Suprapubic skin (tissue), 4 donors: ENCODE measurements around the gene E2F4.

ENCODE experiments used
- POLR2A ChIP-seq, 2 donors: fragments of 450-650 bp; IDR thresholded peaks; one replicate each; pipeline ENCODE4 v1.6.1; 2017; ENCODE audit warnings: antibody characterized with exemption in 2 of 2, mild to moderate bottlenecking in 2 of 2, moderate library complexity in 2 of 2
- POLR2AphosphoS5 ChIP-seq, 3 donors: sonication (generic); formaldehyde crosslinking; IDR thresholded peaks; one replicate each; pipeline ENCODE4 v1.6.1; 2017; ENCODE audit warnings: antibody characterized with exemption in 3 of 3
- TF ChIP-seq, protein P1 (sequence below), 2 donors: fragments of 200-600 bp in 1 of 2; fragments of 450-650 bp in 1 of 2; sonication (generic) in 1 of 2; IDR thresholded peaks; one replicate each; pipeline ENCODE4 v1.5.1; 2016 to 2019; ENCODE audit warnings: antibody characterized with exemption in 2 of 2, mild to moderate bottlenecking in 1 of 2, moderate library complexity in 1 of 2

DNA sequence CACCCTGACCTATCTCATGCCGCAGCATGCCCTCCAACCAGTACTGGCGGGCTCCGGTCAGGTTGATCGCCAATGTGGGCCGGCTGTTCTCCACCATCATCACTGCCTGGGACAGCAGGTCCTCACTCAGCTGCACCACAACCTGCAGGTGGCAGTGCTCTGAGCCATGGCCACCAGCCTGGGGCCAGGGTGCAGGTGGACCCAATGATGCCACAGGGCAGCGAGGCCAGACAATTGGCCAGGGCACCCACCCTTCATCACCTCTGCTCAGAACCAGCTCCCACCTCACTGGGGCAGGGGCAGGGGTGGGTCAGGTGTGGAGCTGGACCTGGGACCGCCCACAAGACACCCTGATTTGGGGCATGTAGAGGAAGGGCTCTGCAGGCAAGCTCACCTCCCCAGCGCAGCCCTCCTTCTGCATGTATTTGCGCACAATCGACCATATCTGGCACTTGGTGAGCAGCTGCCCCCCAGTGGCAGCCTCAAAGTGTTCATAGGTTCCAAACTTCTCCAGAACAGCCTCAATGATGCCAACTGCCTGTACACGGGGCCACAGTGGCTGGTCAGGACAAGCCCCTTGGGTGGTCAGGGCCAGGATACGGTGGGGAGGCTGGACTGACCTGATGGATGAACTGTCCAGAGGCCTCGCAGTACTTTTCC, 12.4 kb upstream of the E2F4 start:
- TF ChIP-seq, protein P1, sequence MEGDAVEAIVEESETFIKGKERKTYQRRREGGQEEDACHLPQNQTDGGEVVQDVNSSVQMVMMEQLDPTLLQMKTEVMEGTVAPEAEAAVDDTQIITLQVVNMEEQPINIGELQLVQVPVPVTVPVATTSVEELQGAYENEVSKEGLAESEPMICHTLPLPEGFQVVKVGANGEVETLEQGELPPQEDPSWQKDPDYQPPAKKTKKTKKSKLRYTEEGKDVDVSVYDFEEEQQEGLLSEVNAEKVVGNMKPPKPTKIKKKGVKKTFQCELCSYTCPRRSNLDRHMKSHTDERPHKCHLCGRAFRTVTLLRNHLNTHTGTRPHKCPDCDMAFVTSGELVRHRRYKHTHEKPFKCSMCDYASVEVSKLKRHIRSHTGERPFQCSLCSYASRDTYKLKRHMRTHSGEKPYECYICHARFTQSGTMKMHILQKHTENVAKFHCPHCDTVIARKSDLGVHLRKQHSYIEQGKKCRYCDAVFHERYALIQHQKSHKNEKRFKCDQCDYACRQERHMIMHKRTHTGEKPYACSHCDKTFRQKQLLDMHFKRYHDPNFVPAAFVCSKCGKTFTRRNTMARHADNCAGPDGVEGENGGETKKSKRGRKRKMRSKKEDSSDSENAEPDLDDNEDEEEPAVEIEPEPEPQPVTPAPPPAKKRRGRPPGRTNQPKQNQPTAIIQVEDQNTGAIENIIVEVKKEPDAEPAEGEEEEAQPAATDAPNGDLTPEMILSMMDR (IDR thresholded peaks at IDR 0.05): peak in 1 of 2 donors; percentile 13
- TF ChIP-seq POLR2A (IDR thresholded peaks at IDR 0.05) (no peak), POLR2AphosphoS5 (IDR thresholded peaks at IDR 0.05) (no peak)
